Erythroblast (primary cell): ENCODE data around the gene SMIM29.

ENCODE experiments used
- GATA1 ChIP-seq: IDR thresholded peaks from 2 replicates; pipeline ENCODE4 v1.6.1; 2011; ENCODE audit warnings: low read depth, mild to moderate bottlenecking, control low read depth, low read length, moderate library complexity
- POLR2A ChIP-seq: IDR thresholded peaks from 2 replicates; pipeline ENCODE4 v1.6.1; 2011; ENCODE audit warnings: mild to moderate bottlenecking, low read length

GRCh38 chr6:34277763-34278112 lies 28.9 kb upstream of the SMIM29 start:
- TF ChIP-seq POLR2A = no peak
- TF ChIP-seq GATA1 = no peak
